Epidermal melanocyte (primary cell): ENCODE measurements around the gene GPC2.
"Not testable (repeated sequence)": the region's sequence is repeated elsewhere in the genome, so short reads cannot be mapped to it uniquely, and the experiment has no call there.

Experiments
- DNase-seq: peaks from one replicate; pipeline ENCODE4 v3.0.0; 2011; ENCODE audit warnings: low spot score; ENCODE audit not compliant: insufficient read length

Gene GPC2

GRCh38 chr7:100204454-100204853 lies 27.3 kb upstream of the GPC2 start:
- no peak for DNase-seq

GRCh38 chr7:100200693-100201092 lies 23.5 kb upstream of the GPC2 start:
- DNase-seq: no peak

- DNase-seq: peak; percentile 36
Observed at GRCh38 chr7:100198266-100198665, 21.1 kb upstream of the GPC2 start.

GRCh38 chr7:100195901-100196322 lies 18.7 kb upstream of the GPC2 start:
- DNase-seq: not testable (repeated sequence)

GRCh38 chr7:100195222-100195621 lies 18.0 kb upstream of the GPC2 start:
- no peak for DNase-seq

- DNase-seq: no peak
Observed at GRCh38 chr7:100192969-100193368, 15.8 kb upstream of the GPC2 start.

GRCh38 chr7:100192281-100192862 lies 15.2 kb upstream of the GPC2 start:
- not testable (repeated sequence) for DNase-seq

GRCh38 chr7:100191775-100192174 lies 14.6 kb upstream of the GPC2 start:
- DNase-seq: no peak

GRCh38 chr7:100190048-100190711 lies 13.0 kb upstream of the GPC2 start:
- DNase-seq: no peak

- DNase-seq: no peak
Observed at GRCh38 chr7:100189061-100189460, 11.9 kb upstream of the GPC2 start.

- DNase-seq: no peak
Observed at GRCh38 chr7:100185726-100186125, 8.5 kb upstream of the GPC2 start.

GRCh38 chr7:100183090-100183489 lies 5.9 kb upstream of the GPC2 start:
- not testable (repeated sequence) for DNase-seq

- not testable (repeated sequence) for DNase-seq
Observed at GRCh38 chr7:100182616-100183015, 5.4 kb upstream of the GPC2 start.

GRCh38 chr7:100180084-100180483 lies 2.9 kb upstream of the GPC2 start:
- not testable (repeated sequence) for DNase-seq

GRCh38 chr7:100176096-100177044 lies 811 bp downstream of the GPC2 start:
- no peak for DNase-seq

GRCh38 chr7:100175296-100175935 lies 1.8 kb downstream of the GPC2 start:
- no peak for DNase-seq

- DNase-seq: no peak
Observed at GRCh38 chr7:100174582-100174981, 2.6 kb downstream of the GPC2 start.

- no peak for DNase-seq
Observed at GRCh38 chr7:100173806-100174495, 3.2 kb downstream of the GPC2 start.

GRCh38 chr7:100171840-100172239 lies 5.3 kb downstream of the GPC2 start:
- no peak for DNase-seq

- no peak for DNase-seq
Observed at GRCh38 chr7:100171087-100171681, 6.0 kb downstream of the GPC2 start.
